Fibroblast of mammary gland (primary cell): Measurements from ENCODE around the gene OR11A1.

Experiments used
- DNase-seq: peaks from one replicate; pipeline ENCODE4 v3.0.0-alpha.2; 2010; ENCODE audit warnings: low read depth
- H3K4me3 ChIP-seq: 2 replicates; pipeline ENCODE4 v1.5.1; 2011; ENCODE audit warnings: low read depth, mild to moderate bottlenecking, low read length, moderate library complexity; ENCODE audit not compliant: control insufficient read depth
- CTCF ChIP-seq: conservative IDR thresholded peaks from 2 replicates; pipeline ENCODE4 v1.5.1; 2011; ENCODE audit warnings: low read depth, low read length, inconsistent platforms; ENCODE audit not compliant: control insufficient read depth, insufficient read depth

The OR11A1 gene

DNA sequence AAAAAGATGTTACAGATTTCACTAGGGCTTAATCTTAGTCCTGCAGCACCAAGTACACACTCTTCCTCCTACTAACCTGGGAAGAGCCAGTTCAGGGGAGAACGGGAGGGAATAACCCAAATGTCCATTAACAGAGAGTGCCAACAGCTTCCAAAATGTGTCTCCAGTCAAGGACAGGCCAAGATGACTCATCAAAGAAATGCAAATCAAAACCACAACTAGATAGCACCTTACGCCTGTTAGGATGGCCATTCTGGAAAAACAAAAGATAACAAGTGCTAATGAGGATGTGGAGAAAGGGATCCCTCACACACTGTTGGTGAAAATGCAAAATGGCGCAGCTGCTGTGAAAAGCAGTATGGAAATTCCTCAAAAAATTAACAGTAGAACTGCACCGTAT lies 34.7 kb upstream of the OR11A1 start:
- no peak for TF ChIP-seq CTCF
- DNase-seq, result no peak

DNA sequence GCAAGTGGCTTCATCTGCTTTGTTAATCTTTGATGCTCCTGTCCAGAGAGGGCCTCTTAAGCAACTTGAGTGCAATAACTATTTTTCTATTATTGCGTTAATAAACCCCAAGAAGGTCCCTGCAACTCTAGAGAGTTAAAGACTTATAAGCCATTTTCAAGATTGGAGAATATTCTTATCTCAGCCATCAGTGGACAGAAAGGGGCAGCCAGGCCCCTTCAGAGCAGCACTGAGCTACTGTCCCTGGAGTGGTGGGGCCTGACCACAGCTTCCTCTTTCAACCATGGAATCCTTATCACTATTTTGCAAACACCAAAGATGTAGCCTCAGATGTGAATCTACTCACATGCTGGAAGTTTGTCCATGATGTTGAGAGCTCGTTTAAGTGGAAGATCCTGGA lies 33.7 kb upstream of the OR11A1 start:
- H3K4me3 ChIP-seq, result no peak overlapping the region
- no peak for TF ChIP-seq CTCF
- no peak for DNase-seq

More for the DNA sequence above, 34.7 kb upstream of the OR11A1 start:
- no peak overlapping the region for H3K4me3 ChIP-seq

GRCh38 chr6:29490055-29490454 lies 33.2 kb upstream of the OR11A1 start:
- H3K4me3 ChIP-seq, result no peak overlapping the region
- DNase-seq, result no peak
- no peak for TF ChIP-seq CTCF

DNA sequence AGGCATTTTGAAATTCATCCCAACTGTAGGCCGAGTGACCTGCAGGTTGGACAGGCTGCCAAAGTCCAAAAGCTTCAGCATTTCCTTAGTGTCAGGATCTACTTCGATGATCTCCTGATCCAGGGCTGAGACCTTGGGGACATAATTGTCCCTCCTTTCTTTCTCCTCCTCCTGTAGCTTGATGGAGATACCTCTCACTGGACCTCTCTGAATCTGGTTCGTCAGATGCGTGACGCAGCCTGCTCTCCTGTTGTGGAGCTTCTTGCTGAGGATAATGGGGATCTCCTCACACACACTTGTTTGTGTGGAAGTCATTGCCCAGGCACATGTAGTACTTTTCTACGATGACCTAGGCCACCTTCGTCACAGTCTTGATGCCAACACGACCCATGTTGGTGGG lies 32.4 kb upstream of the OR11A1 start:
- H3K4me3 ChIP-seq, result no peak overlapping the region
- TF ChIP-seq CTCF, result no peak
- DNase-seq, result no peak

GRCh38 chr6:29488874-29489273 lies 32.0 kb upstream of the OR11A1 start:
- DNase-seq, result no peak
- TF ChIP-seq CTCF, result no peak

DNA sequence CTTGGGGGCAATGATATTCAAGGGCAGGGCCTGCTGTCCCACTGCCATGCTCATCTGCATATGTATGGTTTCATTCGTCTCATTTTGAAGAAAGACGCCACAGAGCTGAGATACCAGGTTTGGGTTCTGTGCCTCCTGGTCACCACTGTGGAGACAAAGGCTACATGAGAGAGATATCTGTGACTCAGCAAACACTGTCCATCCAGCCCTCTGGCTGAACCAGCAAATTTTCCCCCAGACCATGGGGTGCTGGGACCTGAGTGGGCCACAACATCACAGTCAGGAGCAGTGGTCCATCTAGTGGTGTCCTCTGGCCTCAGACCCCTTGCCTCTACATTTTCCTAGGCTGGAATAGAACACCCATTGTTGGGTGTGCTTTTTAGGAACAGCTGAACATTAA lies 30.8 kb upstream of the OR11A1 start, which contains the start of gene MAS1L:
TSS of gene MAS1L (minus strand) at position 297 of the 400 bp plus-strand sequence. CDS start at position 243, 54 bp downstream.
- DNase-seq, result no peak
- no peak for TF ChIP-seq CTCF

More at GRCh38 chr6:29488874-29489273, 32.0 kb upstream of the OR11A1 start:
- H3K4me3 ChIP-seq, result no peak overlapping the region

GRCh38 chr6:29487131-29487530 lies 30.3 kb upstream of the OR11A1 start:
- no peak for DNase-seq
- no peak for TF ChIP-seq CTCF

More for the DNA sequence above, 30.8 kb upstream of the OR11A1 start, which contains the start of gene MAS1L:
- no peak within 1 kb of the TSS for H3K4me3 ChIP-seq

More at GRCh38 chr6:29487131-29487530, 30.3 kb upstream of the OR11A1 start:
- no peak overlapping the region for H3K4me3 ChIP-seq
